ENCODE measurements around the gene MYL6B.

DNA sequence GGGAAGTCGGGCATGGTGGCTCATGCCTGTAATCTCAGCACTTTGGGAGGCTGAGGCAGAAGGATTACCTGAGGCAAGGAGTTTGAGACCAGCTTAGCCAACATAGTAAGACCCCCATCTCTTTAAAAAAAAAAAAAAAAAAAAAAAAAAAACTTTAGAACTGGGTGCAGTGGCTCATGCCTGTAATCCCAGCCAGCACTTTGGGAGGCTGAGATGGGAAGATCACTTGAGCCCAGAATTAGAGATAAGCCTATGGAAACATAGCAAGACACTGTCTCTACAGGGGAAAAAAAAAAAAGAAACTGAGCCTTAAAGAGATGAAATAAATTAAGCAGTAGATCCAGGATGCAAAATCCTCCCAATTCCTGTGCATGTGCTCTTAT is 49.7 kb upstream of the MYL6B start:
- TF ChIP-seq CTCF (IDR thresholded peaks at IDR 0.05) (no peak), POLR2A (IDR thresholded peaks at IDR 0.05) (no peak)
